PC-3 (cell line): Measurements from ENCODE around the gene VAPB. TPM values are rescaled to one million over a fixed set of nuclear protein-coding genes. Genes with fewer than 3 reads are reported as not detected.

Experiments used
- ATAC-seq: fragments of 200-7000 bp; cut with Tn5 transposase; 2 replicates; pipeline ENCODE4 v1.9.1; 2020; ENCODE audit warnings: mild to moderate bottlenecking, moderate library complexity
- BruUV-seq: library from RNA; stranded (reverse); fragments of 400-500 nt; replicated peaks from 2 replicates; lab custom pipeline; 2021; lab: Mats Ljungman, UMichigan
- CTCF ChIA-PET: fragments of 300-600 bp; sonication (Branson Sonifier 250); formaldehyde crosslinking; loops from one replicate; lab custom pipeline; 2022; ENCODE audit warnings: antibody characterized with exemption; lab: Charles Lee
- POLR2A ChIA-PET: fragments of 300-600 bp; sonication (Branson Sonifier 250); formaldehyde crosslinking; loops from one replicate; lab custom pipeline; 2022; ENCODE audit warnings: antibody characterized with exemption; ENCODE audit not compliant: unreplicated experiment; lab: Charles Lee
- DNase-seq: peaks from one replicate; pipeline ENCODE4 v3.0.0-alpha.2; 2015
- H2AFZ ChIP-seq: fragments of 300-600 bp; sonication (generic); 2 replicates; pipeline ENCODE4 v1.6.0; 2016; ENCODE audit warnings: antibody characterized with exemption, low read length
- H3F3A ChIP-seq: fragments of 300-600 bp; sonication (generic); one replicate; pipeline ENCODE4 v1.6.0; 2017; ENCODE audit warnings: antibody characterized with exemption, low read length, control low read depth, mild to moderate bottlenecking; ENCODE audit not compliant: unreplicated experiment
- H3K27ac ChIP-seq: fragments of 300-600 bp; sonication (generic); 2 replicates; pipeline ENCODE4 v1.5.1; 2016; ENCODE audit warnings: mild to moderate bottlenecking, low read length
- H3K27me3 ChIP-seq: fragments of 300-600 bp; sonication (generic); 2 replicates; pipeline ENCODE4 v1.6.1; 2016; ENCODE audit warnings: low read length, mixed read lengths
- H3K36me3 ChIP-seq: fragments of 300-600 bp; sonication (generic); 2 replicates; pipeline ENCODE4 v1.6.1; 2016; ENCODE audit warnings: low read depth, mixed run types, low read length, mixed read lengths
- H3K4me1 ChIP-seq: fragments of 300-600 bp; sonication (generic); 2 replicates; pipeline ENCODE4 v1.5.1; 2016; ENCODE audit warnings: low read length; ENCODE audit not compliant: insufficient read depth
- H3K4me2 ChIP-seq: fragments of 300-600 bp; sonication (generic); 2 replicates; pipeline ENCODE4 v1.6.0; 2016; ENCODE audit warnings: low read length
- H3K4me3 ChIP-seq: fragments of 300-600 bp; sonication (generic); 2 replicates; pipeline ENCODE4 v1.5.1; 2016; ENCODE audit warnings: mild to moderate bottlenecking, low read length, mixed read lengths
- H3K79me2 ChIP-seq: fragments of 300-600 bp; sonication (generic); 2 replicates; pipeline ENCODE4 v1.6.1; 2017; ENCODE audit warnings: low read length, mixed read lengths
- H3K9ac ChIP-seq: fragments of 300-600 bp; sonication (generic); 2 replicates; pipeline ENCODE4 v1.6.0; 2016; ENCODE audit warnings: mild to moderate bottlenecking, low read length
- H3K9me2 ChIP-seq: fragments of 300-600 bp; sonication (generic); replicated peaks from 2 replicates; pipeline ENCODE4 v1.6.1; 2016; ENCODE audit warnings: mixed run types, low read length, mixed read lengths
- H3K9me3 ChIP-seq: fragments of 300-600 bp; sonication (generic); 2 replicates; pipeline ENCODE4 v1.6.1; 2016; ENCODE audit warnings: low read length, mixed read lengths
- H4K20me1 ChIP-seq: fragments of 300-600 bp; sonication (generic); 2 replicates; pipeline ENCODE4 v1.6.1; 2016; ENCODE audit warnings: low read length, mixed read lengths
- CTCF ChIP-seq: fragments of 300-600 bp; sonication (generic); conservative IDR thresholded peaks from 2 replicates; pipeline ENCODE4 v1.5.1; 2017; ENCODE audit warnings: antibody characterized with exemption, low read depth, mild to moderate bottlenecking, low read length
- EZH2 ChIP-seq: fragments of 300-600 bp; sonication (generic); IDR thresholded peaks from one replicate; pipeline ENCODE4 v1.6.1; 2017; ENCODE audit warnings: antibody characterized with exemption, mild to moderate bottlenecking, low read length; ENCODE audit not compliant: unreplicated experiment
- EZH2phosphoT487 ChIP-seq: fragments of 300-600 bp; sonication (generic); IDR thresholded peaks from 2 replicates; pipeline ENCODE4 v1.6.1; 2018; ENCODE audit warnings: mild to moderate bottlenecking, antibody characterized with exemption, low read length, borderline replicate concordance
- intact Hi-C: fragments of 100-400 bp; cut with micrococcal nuclease; formaldehyde crosslinking; loops from 2 replicates; pipeline ENCODE4 v1.9.0; 2023
- total RNA-seq: library from RNA; depleted of rRNA; stranded (reverse); fragments of >200 nt; gene quantifications from 2 replicates; pipeline ENCODE4 v1.2.3, GENCODE V29; 2014

The VAPB gene
- total RNA-seq, 1 experiment from 2014 or later: 16.5 TPM

GRCh38 chr20:58483470-58483869 lies 94.4 kb downstream of the VAPB start:
- POLR2A ChIA-PET: no interaction called here

DNA sequence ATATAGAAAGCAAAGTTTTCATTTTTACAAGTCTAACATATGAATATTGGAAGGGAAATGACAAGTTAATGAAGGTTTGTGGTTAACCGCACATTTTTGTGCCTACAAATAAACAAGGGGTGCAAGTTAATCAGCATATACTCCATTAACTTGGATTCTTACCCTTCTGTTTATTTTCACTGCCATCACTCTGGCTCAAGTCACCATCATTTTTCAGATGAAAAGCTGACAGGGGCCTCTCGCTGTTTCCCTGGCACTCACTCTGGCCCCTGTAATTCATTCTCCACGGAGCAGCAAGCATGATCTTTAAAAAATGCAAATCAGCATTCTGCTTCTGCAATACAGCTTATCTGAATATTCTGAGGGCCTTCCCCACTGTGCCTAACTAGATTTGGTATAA lies 96.4 kb downstream of the VAPB start:
- DNase-seq (no peak), ATAC-seq (no peak)
- H3K9me2 ChIP-seq: no peaks in the 10 kb centered on the region
- TF ChIP-seq EZH2phosphoT487: no peak
- no peaks in the 10 kb centered on the region for H3K27me3 ChIP-seq
- no peak overlapping the region for H3K9ac ChIP-seq
- CTCF ChIA-PET: no interaction called here
- POLR2A ChIA-PET: no interaction called here
- no peak overlapping the region for H2AFZ ChIP-seq
- intact Hi-C loops: no loop called here
- BruUV-seq: no TSS peak
- H3F3A ChIP-seq: no peaks in the 10 kb centered on the region
- H3K27ac ChIP-seq: no peak overlapping the region
- H3K4me1 ChIP-seq: peaks cover 5% of the 10 kb centered on the region
- H3K36me3 ChIP-seq: no peaks in the 10 kb centered on the region
- no peaks in the 10 kb centered on the region for H3K79me2 ChIP-seq
- H3K9me3 ChIP-seq: peaks cover 5% of the 10 kb centered on the region; the same call in 1 of the 2 replicates
- no peak overlapping the region for H3K4me3 ChIP-seq
- H3K4me2 ChIP-seq: no peak overlapping the region
- no peaks in the 10 kb centered on the region for H4K20me1 ChIP-seq

More at GRCh38 chr20:58483470-58483869, 94.4 kb downstream of the VAPB start:
- ATAC-seq (no peak), DNase-seq (no peak)
- CTCF ChIA-PET: no interaction called here
- intact Hi-C loops: no loop called here
- H3K4me3 ChIP-seq: no peak overlapping the region
- H3K27ac ChIP-seq: no peak overlapping the region
- no peaks in the 10 kb centered on the region for H3K36me3 ChIP-seq
- BruUV-seq: no TSS peak
- TF ChIP-seq EZH2: no peak
- no peak for TF ChIP-seq EZH2phosphoT487
- TF ChIP-seq CTCF: no peak
- no peaks in the 10 kb centered on the region for H3K27me3 ChIP-seq
- H3F3A ChIP-seq: no peaks in the 10 kb centered on the region
- no peak overlapping the region for H3K4me2 ChIP-seq
- H3K4me1 ChIP-seq: peaks cover 5% of the 10 kb centered on the region
- H4K20me1 ChIP-seq: no peaks in the 10 kb centered on the region
- H2AFZ ChIP-seq: no peak overlapping the region
- no peaks in the 10 kb centered on the region for H3K9me2 ChIP-seq
- no peak overlapping the region for H3K9ac ChIP-seq
- no peaks in the 10 kb centered on the region for H3K79me2 ChIP-seq
- peaks cover 5% of the 10 kb centered on the region; the same call in 1 of the 2 replicates for H3K9me3 ChIP-seq

DNA sequence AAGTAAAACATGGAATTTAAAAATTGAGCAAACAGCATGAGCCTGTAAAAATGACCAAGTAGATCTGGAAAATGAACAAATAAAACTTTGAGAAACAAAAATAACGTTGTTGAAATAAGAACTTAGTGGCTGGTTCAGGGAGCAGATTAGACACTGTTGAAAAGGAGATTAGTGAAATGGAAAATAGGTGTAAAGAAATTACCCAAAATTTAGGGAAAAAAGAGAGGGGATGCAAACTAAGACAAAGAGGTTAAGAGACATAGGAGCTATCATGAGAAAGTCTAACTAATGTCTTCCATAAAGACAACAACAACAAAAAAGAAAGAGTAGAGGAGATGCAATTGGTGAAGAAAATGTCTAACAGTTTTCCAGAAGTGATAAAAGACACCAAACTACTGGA lies 97.2 kb downstream of the VAPB start:
- Histone ChIP-seq H3K4me2 (no peak overlapping the region), H3F3A (no peaks in the 10 kb centered on the region)
- BruUV-seq: no TSS peak

More for the DNA sequence above, 97.2 kb downstream of the VAPB start:
- Histone ChIP-seq H3K79me2 (no peaks in the 10 kb centered on the region), H3K4me1 (peaks cover 5% of the 10 kb centered on the region), H4K20me1 (no peaks in the 10 kb centered on the region), H3K9me2 (no peaks in the 10 kb centered on the region), H3K27ac (no peak overlapping the region), H3K36me3 (no peaks in the 10 kb centered on the region), H3K4me3 (no peak overlapping the region), H2AFZ (no peak overlapping the region), H3K9me3 (peaks cover 5% of the 10 kb centered on the region; the same call in 1 of the 2 replicates), H3K9ac (no peak overlapping the region), H3K27me3 (no peaks in the 10 kb centered on the region)
- intact Hi-C loops: no loop called here
- TF ChIP-seq EZH2phosphoT487 (no peak), CTCF (no peak), EZH2 (no peak)
- ChIA-PET POLR2A (no interaction called here), CTCF (no interaction called here)
- ATAC-seq: no peak
- no peak for DNase-seq
